Measurements from ENCODE around the gene PIGH. TPM values are rescaled to one million over a fixed set of nuclear protein-coding genes. Genes with fewer than 3 reads are reported as not detected.

The PIGH gene
- total RNA-seq, 1 experiment from 2014 or later: 19.0 TPM

- BruUV-seq (replicated peaks): no TSS peak
- no peaks in the 10 kb centered on the region for H3K9me3 Mint-ChIP-seq (ENCODE audit: low read depth, unreplicated experiment)
- DNase-seq: no peak
- no peaks in the 10 kb centered on the region for H3K4me1 Mint-ChIP-seq (ENCODE audit: low read depth, unreplicated experiment)
- no peak overlapping the region for H3K4me3 Mint-ChIP-seq (ENCODE audit: low read depth, unreplicated experiment)
- H3K27me3 Mint-ChIP-seq (ENCODE audit: unreplicated experiment): no peaks in the 10 kb centered on the region
- CTCF ChIA-PET: interaction anchor here (0.7 kb wide), 1 partner anchor 130 kb away, joined by 3 read pairs; no protein-coding TSS in a partner anchor
- no peak for TF ChIP-seq CTCF (IDR thresholded peaks at IDR 0.05; ENCODE audit: unreplicated experiment)
- H3K27ac Mint-ChIP-seq (ENCODE audit: unreplicated experiment): no peak overlapping the region
- H3K36me3 Mint-ChIP-seq (ENCODE audit: insufficient read depth, unreplicated experiment): no peaks in the 10 kb centered on the region
- intact Hi-C loops (cut with micrococcal nuclease; ENCODE audit: unreplicated experiment): no loop called here
Observed at GRCh38 chr14:67636361-67636919, 36.4 kb upstream of the PIGH start.

GRCh38 chr14:67633451-67634147 is 33.5 kb upstream of the PIGH start:
- Mint-ChIP-seq H3K4me1 (ENCODE audit: low read depth, unreplicated experiment) (no peaks in the 10 kb centered on the region), H3K36me3 (ENCODE audit: insufficient read depth, unreplicated experiment) (no peaks in the 10 kb centered on the region), H3K9me3 (ENCODE audit: low read depth, unreplicated experiment) (no peaks in the 10 kb centered on the region), H3K27me3 (ENCODE audit: unreplicated experiment) (no peaks in the 10 kb centered on the region), H3K4me3 (ENCODE audit: low read depth, unreplicated experiment) (no peak overlapping the region), H3K27ac (ENCODE audit: unreplicated experiment) (no peak overlapping the region)
- DNase-seq: no peak
- BruUV-seq (replicated peaks): no TSS peak
- CTCF ChIA-PET: no interaction called here
- intact Hi-C loops (cut with micrococcal nuclease; ENCODE audit: unreplicated experiment): no loop called here
- TF ChIP-seq CTCF (IDR thresholded peaks at IDR 0.05; ENCODE audit: unreplicated experiment): no peak

- Mint-ChIP-seq H3K27me3 (ENCODE audit: unreplicated experiment) (no peaks in the 10 kb centered on the region), H3K4me3 (ENCODE audit: low read depth, unreplicated experiment) (no peak overlapping the region), H3K27ac (ENCODE audit: unreplicated experiment) (no peak overlapping the region), H3K36me3 (ENCODE audit: insufficient read depth, unreplicated experiment) (no peaks in the 10 kb centered on the region), H3K9me3 (ENCODE audit: low read depth, unreplicated experiment) (no peaks in the 10 kb centered on the region), H3K4me1 (ENCODE audit: low read depth, unreplicated experiment) (no peaks in the 10 kb centered on the region)
- no peak for DNase-seq
- no peak for TF ChIP-seq CTCF (IDR thresholded peaks at IDR 0.05; ENCODE audit: unreplicated experiment)
- intact Hi-C loops (cut with micrococcal nuclease; ENCODE audit: unreplicated experiment): no loop called here
- CTCF ChIA-PET: no interaction called here
- BruUV-seq (replicated peaks): no TSS peak
Observed at GRCh38 chr14:67630938-67631337, 30.9 kb upstream of the PIGH start.

GRCh38 chr14:67630186-67630585 is 30.1 kb upstream of the PIGH start:
- CTCF ChIA-PET: no interaction called here
- Mint-ChIP-seq H3K27ac (ENCODE audit: unreplicated experiment) (no peak overlapping the region), H3K4me1 (ENCODE audit: low read depth, unreplicated experiment) (no peaks in the 10 kb centered on the region), H3K9me3 (ENCODE audit: low read depth, unreplicated experiment) (no peaks in the 10 kb centered on the region), H3K4me3 (ENCODE audit: low read depth, unreplicated experiment) (no peak overlapping the region), H3K27me3 (ENCODE audit: unreplicated experiment) (no peaks in the 10 kb centered on the region), H3K36me3 (ENCODE audit: insufficient read depth, unreplicated experiment) (no peaks in the 10 kb centered on the region)
- intact Hi-C loops (cut with micrococcal nuclease; ENCODE audit: unreplicated experiment): no loop called here
- BruUV-seq (replicated peaks): no TSS peak
- no peak for DNase-seq
- TF ChIP-seq CTCF (IDR thresholded peaks at IDR 0.05; ENCODE audit: unreplicated experiment): no peak
